ENCODE measurements around the gene UBLCP1. TPM values are rescaled to one million over a fixed set of nuclear protein-coding genes. Genes with fewer than 3 reads are reported as not detected.
"Not testable (repeated sequence)": the region's sequence is repeated elsewhere in the genome, so short reads cannot be mapped to it uniquely, and the experiment has no call there.

The UBLCP1 gene
- total RNA-seq, 3 donors from 2014 or later (not counting 1 experiment from before 2014, with no cell fraction given): 30.0 to 37.9 (median 32.1) TPM

DNA sequence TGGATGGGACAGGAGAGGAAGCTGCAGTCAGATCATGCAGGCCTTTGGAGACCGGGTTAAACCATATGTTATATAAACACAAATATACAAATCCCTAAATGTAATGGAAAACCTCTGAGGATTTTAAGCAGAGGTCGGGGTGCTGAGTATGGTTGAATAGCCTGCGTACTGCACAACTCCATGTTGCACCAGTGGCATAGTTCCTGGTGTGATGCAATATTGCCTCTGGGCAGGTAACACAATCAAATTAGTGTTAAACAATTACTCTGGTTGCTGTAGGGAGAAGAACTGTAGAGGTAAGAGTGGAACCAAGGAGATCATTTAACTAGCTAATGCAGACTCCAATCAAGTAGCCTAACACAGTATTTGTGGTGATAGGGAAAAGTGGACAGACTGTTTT, 32.4 kb upstream of the UBLCP1 start:
- Mint-ChIP-seq H3K4me1 (no peaks in the 10 kb centered on the region), H3K36me3 (no peaks in the 10 kb centered on the region), H3K4me3 (no peak overlapping the region), H3K27ac (no peak overlapping the region), H3K9me3 (no peaks in the 10 kb centered on the region), H3K27me3 (ENCODE audit: low read depth in 2 of 2) (peaks cover 9 to 15% of the 10 kb centered on the region in 2 donors)
- no peak for ATAC-seq
- Histone ChIP-seq H3K36me3 (ENCODE audit: control insufficient read depth, insufficient read depth, low read length) (no peaks in the 10 kb centered on the region), H3K4me1 (ENCODE audit: control insufficient read depth, insufficient read depth, low read length) (no peaks in the 10 kb centered on the region), H3K4me3 (ENCODE audit: low read length) (no peak overlapping the region), H3K27ac (ENCODE audit: low read length) (no peak overlapping the region), H3K9me3 (ENCODE audit: control insufficient read depth, insufficient read depth, low read length) (no peaks in the 10 kb centered on the region), H3K27me3 (ENCODE audit: control insufficient read depth, insufficient read depth, low read length) (no peaks in the 10 kb centered on the region)
- no peak for DNase-seq
- intact Hi-C loops (cut with micrococcal nuclease): no loop called here
- TF ChIP-seq, protein P1, sequence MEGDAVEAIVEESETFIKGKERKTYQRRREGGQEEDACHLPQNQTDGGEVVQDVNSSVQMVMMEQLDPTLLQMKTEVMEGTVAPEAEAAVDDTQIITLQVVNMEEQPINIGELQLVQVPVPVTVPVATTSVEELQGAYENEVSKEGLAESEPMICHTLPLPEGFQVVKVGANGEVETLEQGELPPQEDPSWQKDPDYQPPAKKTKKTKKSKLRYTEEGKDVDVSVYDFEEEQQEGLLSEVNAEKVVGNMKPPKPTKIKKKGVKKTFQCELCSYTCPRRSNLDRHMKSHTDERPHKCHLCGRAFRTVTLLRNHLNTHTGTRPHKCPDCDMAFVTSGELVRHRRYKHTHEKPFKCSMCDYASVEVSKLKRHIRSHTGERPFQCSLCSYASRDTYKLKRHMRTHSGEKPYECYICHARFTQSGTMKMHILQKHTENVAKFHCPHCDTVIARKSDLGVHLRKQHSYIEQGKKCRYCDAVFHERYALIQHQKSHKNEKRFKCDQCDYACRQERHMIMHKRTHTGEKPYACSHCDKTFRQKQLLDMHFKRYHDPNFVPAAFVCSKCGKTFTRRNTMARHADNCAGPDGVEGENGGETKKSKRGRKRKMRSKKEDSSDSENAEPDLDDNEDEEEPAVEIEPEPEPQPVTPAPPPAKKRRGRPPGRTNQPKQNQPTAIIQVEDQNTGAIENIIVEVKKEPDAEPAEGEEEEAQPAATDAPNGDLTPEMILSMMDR (IDR thresholded peaks at IDR 0.05): no peak
- WGBS (ENCODE audit: insufficient coverage): 93% methylated on average over 2 of the region's 3 CpGs

- no peak for DNase-seq
- ATAC-seq: no peak
- Mint-ChIP-seq H3K9me3 (no peaks in the 10 kb centered on the region), H3K4me1 (no peaks in the 10 kb centered on the region), H3K27me3 (ENCODE audit: low read depth in 2 of 2) (peaks cover 9 to 15% of the 10 kb centered on the region in 2 donors), H3K4me3 (no peak overlapping the region), H3K27ac (no peak overlapping the region), H3K36me3 (no peaks in the 10 kb centered on the region)
- WGBS (ENCODE audit: insufficient coverage): 100% methylated on average over 1 of the region's 2 CpGs
- no peaks in the 10 kb centered on the region for H3K36me3 ChIP-seq (ENCODE audit: control insufficient read depth, insufficient read depth, low read length)
- H3K9me3 ChIP-seq (ENCODE audit: control insufficient read depth, insufficient read depth, low read length): no peaks in the 10 kb centered on the region
- no peak overlapping the region for H3K27ac ChIP-seq (ENCODE audit: low read length)
- intact Hi-C loops (cut with micrococcal nuclease): no loop called here
- H3K27me3 ChIP-seq (ENCODE audit: control insufficient read depth, insufficient read depth, low read length): no peaks in the 10 kb centered on the region
- TF ChIP-seq, protein P1 (IDR thresholded peaks at IDR 0.05): no peak
- H3K4me1 ChIP-seq (ENCODE audit: control insufficient read depth, insufficient read depth, low read length): no peaks in the 10 kb centered on the region
- no peak overlapping the region for H3K4me3 ChIP-seq (ENCODE audit: low read length)
Measured at GRCh38 chr5:159231167-159231566, 31.9 kb upstream of the UBLCP1 start.

- not testable (repeated sequence) for H3K4me1 Mint-ChIP-seq, H3K4me3 Mint-ChIP-seq
Measured at GRCh38 chr5:159235871-159236520, 27.1 kb upstream of the UBLCP1 start.

GRCh38 chr5:159240301-159240870, 22.7 kb upstream of the UBLCP1 start:
- Histone ChIP-seq H3K9me3 (ENCODE audit: control insufficient read depth, insufficient read depth, low read length) (no peaks in the 10 kb centered on the region), H3K36me3 (ENCODE audit: control insufficient read depth, insufficient read depth, low read length) (no peaks in the 10 kb centered on the region), H3K4me1 (ENCODE audit: control insufficient read depth, insufficient read depth, low read length) (no peaks in the 10 kb centered on the region), H3K27me3 (ENCODE audit: control insufficient read depth, insufficient read depth, low read length) (no peaks in the 10 kb centered on the region), H3K27ac (ENCODE audit: low read length) (no peak overlapping the region), H3K4me3 (ENCODE audit: low read length) (no peak overlapping the region)
- ATAC-seq: no peak
- WGBS (ENCODE audit: insufficient coverage): 93% methylated on average over 4 of the region's 4 CpGs
- no peak overlapping the region for H3K4me3 Mint-ChIP-seq
- no peaks in the 10 kb centered on the region for H3K36me3 Mint-ChIP-seq
- H3K27me3 Mint-ChIP-seq (ENCODE audit: low read depth in 2 of 2): peaks cover 8 to 11% of the 10 kb centered on the region in 2 donors
- no peaks in the 10 kb centered on the region for H3K9me3 Mint-ChIP-seq
- no peaks in the 10 kb centered on the region for H3K4me1 Mint-ChIP-seq
- intact Hi-C loops (cut with micrococcal nuclease): no loop called here
- TF ChIP-seq, protein P1 (IDR thresholded peaks at IDR 0.05): no peak
- H3K27ac Mint-ChIP-seq: no peak overlapping the region
- DNase-seq: no peak

More at GRCh38 chr5:159235871-159236520, 27.1 kb upstream of the UBLCP1 start:
- H3K4me3 ChIP-seq (ENCODE audit: low read length); H3K27ac ChIP-seq (ENCODE audit: low read length); ATAC-seq; intact Hi-C loops (cut with micrococcal nuclease); H3K9me3 Mint-ChIP-seq; DNase-seq; H3K27me3 ChIP-seq (ENCODE audit: control insufficient read depth, insufficient read depth, low read length); H3K36me3 ChIP-seq (ENCODE audit: control insufficient read depth, insufficient read depth, low read length); H3K4me1 ChIP-seq (ENCODE audit: control insufficient read depth, insufficient read depth, low read length); H3K27ac Mint-ChIP-seq; H3K36me3 Mint-ChIP-seq; H3K9me3 ChIP-seq (ENCODE audit: control insufficient read depth, insufficient read depth, low read length): not testable (repeated sequence)
- peaks cover 9 to 15% of the 10 kb centered on the region in 2 donors for H3K27me3 Mint-ChIP-seq (ENCODE audit: low read depth in 2 of 2)
- 100% methylated on average over 1 of the region's 2 CpGs for WGBS (ENCODE audit: insufficient coverage)
